H9 (cell line): Measurements from ENCODE around the gene GP1BA. TPM values are rescaled to one million over a fixed set of nuclear protein-coding genes. Genes with fewer than 3 reads are reported as not detected.

ENCODE experiments used
- DNase-seq: peaks from one replicate; pipeline ENCODE4 v3.0.0-alpha.2; 2017
- H2AFZ ChIP-seq: one replicate; pipeline ENCODE4 v1.6.1; 2013; ENCODE audit warnings: mild to moderate bottlenecking, low read length, control low read depth, moderate library complexity
- H2AK5ac ChIP-seq: 2 replicates; pipeline ENCODE4 v1.6.1; 2013; ENCODE audit warnings: low read length, control low read depth, mixed read lengths; ENCODE audit not compliant: insufficient read length
- H2BK120ac ChIP-seq: one replicate; pipeline ENCODE4 v1.6.1; 2013; ENCODE audit warnings: low read depth, mild to moderate bottlenecking, low read length, control low read depth, inconsistent platforms; ENCODE audit not compliant: poor library complexity, severe bottlenecking
- H2BK12ac ChIP-seq: 2 replicates; pipeline ENCODE4 v1.6.1; 2013; ENCODE audit warnings: low read length, control low read depth, mixed read lengths, low read depth; ENCODE audit not compliant: insufficient read length
- H2BK15ac ChIP-seq: 2 replicates; pipeline ENCODE4 v1.6.1; 2013; ENCODE audit warnings: low read depth, low read length, control low read depth
- H2BK20ac ChIP-seq: one replicate; pipeline ENCODE4 v1.6.1; 2013; ENCODE audit warnings: low read depth, mild to moderate bottlenecking, low read length, control low read depth, inconsistent platforms; ENCODE audit not compliant: poor library complexity, severe bottlenecking
- H2BK5ac ChIP-seq: 2 replicates; pipeline ENCODE4 v1.6.1; 2013; ENCODE audit warnings: low read length, control low read depth, mixed read lengths; ENCODE audit not compliant: insufficient read length
- H3K14ac ChIP-seq: 2 replicates; pipeline ENCODE4 v1.6.1; 2013; ENCODE audit warnings: low read length, control low read depth; ENCODE audit not compliant: insufficient read depth
- H3K18ac ChIP-seq: 2 replicates; pipeline ENCODE4 v1.6.1; 2013; ENCODE audit warnings: low read depth, mild to moderate bottlenecking, mixed read lengths, low read length, control low read depth; ENCODE audit not compliant: insufficient read length
- H3K23ac ChIP-seq: 2 replicates; pipeline ENCODE4 v1.6.1; 2013; ENCODE audit warnings: low read length, control low read depth, mixed read lengths, low read depth; ENCODE audit not compliant: insufficient read length
- H3K23me2 ChIP-seq: 2 replicates; pipeline ENCODE4 v1.6.1; 2013; ENCODE audit warnings: low read depth, mild to moderate bottlenecking, mixed read lengths, low read length, control low read depth; ENCODE audit not compliant: insufficient read length, poor library complexity, severe bottlenecking
- H3K27ac ChIP-seq: 2 replicates; pipeline ENCODE4 v1.5.1; 2013; ENCODE audit warnings: low read length, control low read depth, mixed read lengths, low read depth; ENCODE audit not compliant: insufficient read length
- H3K27me3 ChIP-seq: 2 replicates; pipeline ENCODE4 v1.6.1; 2013; ENCODE audit warnings: low read length, control low read depth, inconsistent platforms; ENCODE audit not compliant: insufficient read depth
- H3K4ac ChIP-seq: 2 replicates; pipeline ENCODE4 v1.6.1; 2013; ENCODE audit warnings: low read depth, mild to moderate bottlenecking, control low read depth, inconsistent platforms, low read length, moderate library complexity
- H3K4me1 ChIP-seq: 2 replicates; pipeline ENCODE4 v1.6.1; 2013; ENCODE audit warnings: low read length, control low read depth, inconsistent platforms; ENCODE audit not compliant: insufficient read depth
- H3K4me2 ChIP-seq: 2 replicates; pipeline ENCODE4 v1.6.1; 2013; ENCODE audit warnings: low read length, control low read depth, mixed read lengths; ENCODE audit not compliant: insufficient read length, insufficient read depth
- H3K56ac ChIP-seq: 2 replicates; pipeline ENCODE4 v1.6.1; 2013; ENCODE audit warnings: low read depth, mild to moderate bottlenecking, mixed read lengths, low read length, control low read depth; ENCODE audit not compliant: insufficient read length
- H3K79me1 ChIP-seq: 2 replicates; pipeline ENCODE4 v1.6.1; 2013; ENCODE audit warnings: low read depth, mild to moderate bottlenecking, moderate library complexity, low read length, control low read depth, inconsistent platforms; ENCODE audit not compliant: insufficient read depth, poor library complexity, severe bottlenecking
- H3K79me2 ChIP-seq: 2 replicates; pipeline ENCODE4 v1.6.1; 2013; ENCODE audit warnings: low read length, control low read depth, inconsistent platforms; ENCODE audit not compliant: insufficient read depth
- H3K9ac ChIP-seq: 2 replicates; pipeline ENCODE4 v1.6.1; 2013; ENCODE audit warnings: low read length, control low read depth, mixed read lengths; ENCODE audit not compliant: insufficient read length; ENCODE audit errors: extremely low read depth
- H3K9me3 ChIP-seq: one replicate; pipeline ENCODE4 v1.6.1; 2013; ENCODE audit warnings: low read depth, low read length, inconsistent platforms; ENCODE audit not compliant: control insufficient read depth
- H3T11ph ChIP-seq: one replicate; pipeline ENCODE4 v1.6.1; 2013; ENCODE audit warnings: mild to moderate bottlenecking, low read length, control low read depth, inconsistent platforms
- H4K20me1 ChIP-seq: one replicate; pipeline ENCODE4 v1.6.1; 2013; ENCODE audit not compliant: control insufficient read depth, insufficient read length, insufficient read depth
- H4K5ac ChIP-seq: 2 replicates; pipeline ENCODE4 v1.6.1; 2013; ENCODE audit warnings: low read depth, mild to moderate bottlenecking, mixed read lengths, low read length, control low read depth; ENCODE audit not compliant: insufficient read length
- H4K8ac ChIP-seq: replicated peaks from 2 replicates; pipeline ENCODE4 v1.6.1; 2013; ENCODE audit warnings: low read length, control low read depth, mixed read lengths, low read depth; ENCODE audit not compliant: insufficient read length
- H4K91ac ChIP-seq: 2 replicates; pipeline ENCODE4 v1.6.1; 2013; ENCODE audit warnings: low read depth, mild to moderate bottlenecking, moderate library complexity, mixed read lengths, low read length, control low read depth; ENCODE audit not compliant: insufficient read length
- H3K27ac Mint-ChIP-seq, 3 experiments: 2 replicates in 2 of 3; 3 replicates in 1 of 3; pipeline ENCODE4 v1.8.0; 2020 to 2021; ENCODE audit warnings: mixed read lengths in 3 of 3, mild to moderate bottlenecking in 1 of 3, moderate library complexity in 1 of 3
- H3K27me3 Mint-ChIP-seq: 2 replicates; pipeline ENCODE4 v1.8.0; 2021; ENCODE audit warnings: low read depth, mild to moderate bottlenecking, moderate library complexity, mixed read lengths
- H3K36me3 Mint-ChIP-seq, 3 experiments: 2 replicates in 2 of 3; 3 replicates in 1 of 3; pipeline ENCODE4 v1.8.0; 2020 to 2021; ENCODE audit warnings: low read depth in 3 of 3, mixed read lengths in 3 of 3; ENCODE audit not compliant: insufficient read depth in 1 of 3
- H3K4me1 Mint-ChIP-seq, 2 experiments: 2 replicates each; pipeline ENCODE4 v1.8.0; 2020; ENCODE audit warnings: mixed read lengths in 2 of 2
- H3K4me3 Mint-ChIP-seq, 2 experiments: 2 replicates in 1 of 2; 3 replicates in 1 of 2; pipeline ENCODE4 v1.8.0; 2020 to 2021; ENCODE audit warnings: mild to moderate bottlenecking in 2 of 2, mixed read lengths in 2 of 2, moderate library complexity in 1 of 2
- H3K9me3 Mint-ChIP-seq, 2 experiments: 2 replicates in 1 of 2; 3 replicates in 1 of 2; pipeline ENCODE4 v1.8.0; 2020; ENCODE audit warnings: mild to moderate bottlenecking in 2 of 2, mixed read lengths in 2 of 2, moderate library complexity in 1 of 2
- CTCF ChIP-seq: fragments of 200-600 bp; sonication (generic); conservative IDR thresholded peaks from 3 replicates; pipeline ENCODE4 v1.8.0; 2021; ENCODE audit warnings: antibody characterized with exemption, mild to moderate bottlenecking
- WGBS: extraction: QIAGEN DNeasy Blood & Tissue Kit; methylation state at CpG from one replicate; pipeline ENCODE4 v1.1.7; 2013; ENCODE audit warnings: missing lambda C conversion rate, low lambda C conversion rate, mixed read lengths; ENCODE audit not compliant: insufficient read length; ENCODE audit errors: extremely low coverage; 5-methylcytosine and 5-hydroxymethylcytosine counted together
- total RNA-seq: library from RNA; stranded (reverse); gene quantifications from 2 replicates; pipeline ENCODE4 v1.2.1, GENCODE V29; 2021

Gene GP1BA
- total RNA-seq, 1 experiment from 2014 or later, result not detected

DNA sequence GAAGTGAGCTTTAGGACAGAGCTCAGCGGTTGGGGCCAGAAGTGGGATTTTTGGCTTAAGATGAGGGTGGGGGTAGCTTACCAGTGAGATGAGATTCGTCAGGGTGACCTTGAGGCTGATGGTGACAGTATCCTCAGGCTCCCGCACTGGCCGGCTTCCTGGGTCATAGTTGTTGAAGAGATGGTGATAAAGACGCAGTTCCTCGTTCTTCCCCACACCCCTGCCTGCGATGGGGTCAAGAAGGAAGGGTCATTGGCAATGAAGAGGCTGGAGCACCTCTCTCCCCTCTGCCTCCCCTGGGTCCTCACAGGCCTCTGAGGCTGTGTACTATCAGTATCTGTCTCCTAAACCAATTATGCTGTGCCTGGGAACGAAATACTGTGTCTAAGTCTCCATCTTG is 29.5 kb upstream of the GP1BA start:
- H3K23me2 ChIP-seq, result peaks cover 12% of the 10 kb centered on the region
- peaks cover 3% of the 10 kb centered on the region; the same call in 1 of the 2 replicates for H3K4me1 ChIP-seq
- no peak overlapping the region for H3T11ph ChIP-seq
- H4K8ac ChIP-seq, result no peak overlapping the region
- H3K79me2 ChIP-seq, result no peaks in the 10 kb centered on the region
- H2BK5ac ChIP-seq, result no peak overlapping the region
- Mint-ChIP-seq H3K9me3 (no peaks in the 10 kb centered on the region), H3K36me3 (no peaks in the 10 kb centered on the region; a peak in 2 of 7 replicates), H3K4me1 (peaks cover 10 to 24% of the 10 kb centered on the region in 2 experiments), H3K4me3 (no peak overlapping the region), H3K27ac (no peak overlapping the region; a peak in 2 of 7 replicates), H3K27me3 (peaks cover 16% of the 10 kb centered on the region)
- H2AK5ac ChIP-seq, result no peak overlapping the region
- no peaks in the 10 kb centered on the region for H3K79me1 ChIP-seq
- no peak overlapping the region for H3K23ac ChIP-seq
- no peak overlapping the region for H2BK20ac ChIP-seq
- no peaks in the 10 kb centered on the region for H3K9me3 ChIP-seq
- no peaks in the 10 kb centered on the region for H4K20me1 ChIP-seq
- no peak overlapping the region for H2BK12ac ChIP-seq
- no peak overlapping the region for H3K9ac ChIP-seq
- H4K91ac ChIP-seq, result no peak overlapping the region
- WGBS, result no CpG with 5 or more reads among the region's 8 CpGs
- H3K56ac ChIP-seq, result no peak overlapping the region
- DNase-seq, result no peak
- no peak overlapping the region for H3K18ac ChIP-seq
- TF ChIP-seq CTCF, result no peak
- no peak overlapping the region for H2BK120ac ChIP-seq
- H4K5ac ChIP-seq, result no peak overlapping the region
- no peak overlapping the region for H3K27ac ChIP-seq
- H3K27me3 ChIP-seq, result no peaks in the 10 kb centered on the region
- no peak overlapping the region for H2AFZ ChIP-seq
- H3K14ac ChIP-seq, result no peak overlapping the region
- no peak overlapping the region for H3K4me2 ChIP-seq
- no peak overlapping the region for H2BK15ac ChIP-seq
- no peak overlapping the region for H3K4ac ChIP-seq
